Prostate gland (tissue), 2 donors: ENCODE data around the gene IL19.

Source experiments
- CTCF ChIP-seq, 4 experiments: fragments of 200-600 bp in 2 of 4; fragments of 450-650 bp in 2 of 4; sonication (generic) in 2 of 4; IDR thresholded peaks; 1 replicate in 3 of 4; 2 replicates in 1 of 4; pipeline ENCODE4 v1.5.1; 2016 to 2019; ENCODE audit warnings: antibody characterized with exemption in 4 of 4, mild to moderate bottlenecking in 2 of 4, moderate library complexity in 2 of 4
- POLR2A ChIP-seq: fragments of 450-650 bp; IDR thresholded peaks from one replicate; pipeline ENCODE4 v1.6.1; 2016; ENCODE audit warnings: antibody characterized with exemption, mild to moderate bottlenecking

GRCh38 chr1:206732992-206733391, 37.6 kb upstream of the IL19 start:
- TF ChIP-seq CTCF (IDR thresholded peaks at IDR 0.05) (no peak), POLR2A (no peak)
